Left lobe of liver (tissue), 2 donors: ENCODE data around the gene MLH1. TPM values are rescaled to one million over a fixed set of nuclear protein-coding genes. Genes with fewer than 3 reads are reported as not detected.
A peak's percentile ranks its signal among the peaks of the same experiment; 100 is the strongest.
"Not testable (repeated sequence)": the region's sequence is repeated elsewhere in the genome, so short reads cannot be mapped to it uniquely, and the experiment has no call there.

Experiments
- ATAC-seq: fragments of 200-7000 bp; cut with Tn5 transposase; one replicate; pipeline ENCODE4 v1.9.1; 2020; ENCODE audit warnings: mild to moderate bottlenecking, moderate library complexity
- DNase-seq: peaks from one replicate; pipeline ENCODE4 v3.0.0-alpha.2; 2020; ENCODE audit warnings: low spot score
- total RNA-seq: library from RNA; stranded (reverse); gene quantifications from one replicate; pipeline ENCODE4 v1.2.1, GENCODE V29; 2021
- donor health status: DM: no; HTN: no; CAD: no; lungs with moderate emphysema.
- donor health status: DM: no; HTN: yes; CAD: no.

The MLH1 gene
- 13.9 TPM for total RNA-seq

- peak; percentile 93 for DNase-seq
- peak; percentile 84 for ATAC-seq
Observed at GRCh38 chr3:36993326-36994283, at the start of gene MLH1. MLH1 (plus strand) TSS chr3:36993518; CDS start chr3:36993548, 30 bp downstream.

- ATAC-seq (no peak), DNase-seq (no peak)
Observed at GRCh38 chr3:36943601-36944000, 49.7 kb upstream of the MLH1 start.

DNA sequence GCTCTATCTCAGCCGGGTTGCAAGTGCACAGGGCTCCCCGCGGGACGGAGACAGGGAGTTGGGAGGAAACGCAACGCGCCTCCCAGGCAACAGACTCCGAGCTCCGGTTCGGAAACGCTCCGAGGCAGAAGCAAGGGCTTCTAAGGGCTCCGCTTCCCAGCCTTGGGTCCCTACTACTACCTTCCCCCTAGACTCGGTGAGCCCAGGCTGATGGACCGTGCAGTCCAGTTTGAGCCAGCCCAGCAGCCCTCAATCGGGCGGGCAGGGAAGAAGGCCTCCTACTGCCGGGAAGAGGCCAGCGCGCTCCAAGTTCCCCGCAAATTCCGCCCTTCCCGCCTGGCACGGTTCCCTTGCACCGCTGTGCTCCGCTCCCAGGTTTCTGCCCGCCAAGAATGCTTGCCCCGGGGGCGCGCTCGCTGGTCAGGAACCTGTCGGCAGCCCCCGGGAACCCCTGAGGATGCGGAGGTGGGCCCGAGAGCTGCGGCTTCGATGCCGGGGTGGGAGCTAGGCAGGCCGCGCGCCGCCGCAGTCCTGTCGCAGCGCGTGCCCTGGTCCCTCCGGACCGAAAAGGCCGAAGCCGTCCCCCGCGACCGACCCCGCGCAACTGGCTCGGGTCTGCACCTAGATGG is 49.2 kb upstream of the MLH1 start:
- peak; percentile 75 for DNase-seq
- peak; percentile 85 for ATAC-seq

GRCh38 chr3:36944641-36945270 is 48.6 kb upstream of the MLH1 start, which contains the start of gene TRANK1:
TRANK1 (minus strand) TSS chr3:36945054; CDS start chr3:36944809, 245 bp downstream.
- peak; percentile 71 for DNase-seq
- ATAC-seq, result peak; percentile 73

DNA sequence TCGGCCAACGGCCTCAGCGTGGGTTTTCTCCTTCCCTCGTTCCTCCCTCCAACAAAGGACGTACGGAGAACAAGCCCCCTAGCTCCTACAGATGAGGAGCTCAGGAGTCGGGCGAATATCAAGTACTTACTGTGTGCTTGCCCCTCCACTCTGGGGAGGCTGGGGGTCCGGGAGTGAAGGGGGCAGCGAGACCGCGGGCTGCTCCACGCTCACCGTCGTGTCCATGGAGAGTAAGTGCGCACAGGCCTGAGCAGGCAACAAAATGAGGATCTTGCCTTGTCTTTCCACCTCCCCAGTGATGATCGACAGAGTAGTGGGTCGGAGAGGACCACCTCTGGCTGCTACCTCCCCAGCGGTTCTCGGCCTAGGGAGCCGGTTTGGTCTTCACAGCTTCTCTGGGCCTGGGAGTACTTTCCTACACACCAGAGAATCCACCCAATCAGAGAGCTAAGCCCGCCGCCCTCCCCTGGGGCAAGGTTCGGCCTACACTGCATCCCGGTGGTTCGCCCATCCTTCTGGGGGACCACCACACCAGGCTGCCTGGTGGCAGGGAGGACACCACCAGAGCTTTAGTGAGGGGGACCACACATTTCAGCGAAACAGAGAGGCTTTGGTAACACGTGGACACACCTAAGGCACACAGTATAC is 47.9 kb upstream of the MLH1 start:
- DNase-seq, result no peak
- ATAC-seq, result no peak

- not testable (repeated sequence) for ATAC-seq, DNase-seq
Observed at GRCh38 chr3:36947814-36948213, 45.5 kb upstream of the MLH1 start.

DNA sequence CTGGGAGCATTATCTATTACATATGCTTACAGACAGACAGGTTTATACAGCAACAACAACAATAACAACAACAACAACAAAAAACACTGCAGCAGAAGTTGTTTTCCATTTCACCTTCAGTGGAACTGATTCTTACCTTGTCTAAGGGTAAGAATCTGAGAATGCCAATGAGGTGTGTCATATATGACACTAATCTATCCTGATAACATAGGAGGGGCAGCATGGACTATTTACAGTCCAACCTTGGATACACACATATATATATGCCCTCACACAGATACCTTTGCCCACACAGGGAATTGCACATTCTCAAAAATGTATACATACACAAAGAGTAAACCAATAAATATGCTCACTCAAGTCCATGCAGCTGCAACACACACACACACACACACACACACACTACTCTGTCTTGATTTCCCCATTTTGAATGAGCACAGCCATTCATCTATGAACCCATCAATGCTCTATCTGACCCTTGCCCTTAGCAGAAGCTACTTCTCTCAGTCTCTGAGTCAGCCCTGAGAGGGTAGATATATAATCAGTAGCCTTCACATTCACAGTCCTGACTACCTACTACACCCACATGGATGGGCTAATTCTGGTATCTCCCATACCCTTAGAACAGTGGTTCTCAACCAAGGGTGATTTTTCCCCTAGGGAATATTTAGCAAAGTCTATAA is 38.7 kb upstream of the MLH1 start:
- ATAC-seq (no peak), DNase-seq (no peak)

- DNase-seq (no peak), ATAC-seq (no peak)
Observed at GRCh38 chr3:36956155-36956554, 37.2 kb upstream of the MLH1 start.

- ATAC-seq (no peak), DNase-seq (no peak)
Observed at GRCh38 chr3:36957063-36957462, 36.3 kb upstream of the MLH1 start.

DNA sequence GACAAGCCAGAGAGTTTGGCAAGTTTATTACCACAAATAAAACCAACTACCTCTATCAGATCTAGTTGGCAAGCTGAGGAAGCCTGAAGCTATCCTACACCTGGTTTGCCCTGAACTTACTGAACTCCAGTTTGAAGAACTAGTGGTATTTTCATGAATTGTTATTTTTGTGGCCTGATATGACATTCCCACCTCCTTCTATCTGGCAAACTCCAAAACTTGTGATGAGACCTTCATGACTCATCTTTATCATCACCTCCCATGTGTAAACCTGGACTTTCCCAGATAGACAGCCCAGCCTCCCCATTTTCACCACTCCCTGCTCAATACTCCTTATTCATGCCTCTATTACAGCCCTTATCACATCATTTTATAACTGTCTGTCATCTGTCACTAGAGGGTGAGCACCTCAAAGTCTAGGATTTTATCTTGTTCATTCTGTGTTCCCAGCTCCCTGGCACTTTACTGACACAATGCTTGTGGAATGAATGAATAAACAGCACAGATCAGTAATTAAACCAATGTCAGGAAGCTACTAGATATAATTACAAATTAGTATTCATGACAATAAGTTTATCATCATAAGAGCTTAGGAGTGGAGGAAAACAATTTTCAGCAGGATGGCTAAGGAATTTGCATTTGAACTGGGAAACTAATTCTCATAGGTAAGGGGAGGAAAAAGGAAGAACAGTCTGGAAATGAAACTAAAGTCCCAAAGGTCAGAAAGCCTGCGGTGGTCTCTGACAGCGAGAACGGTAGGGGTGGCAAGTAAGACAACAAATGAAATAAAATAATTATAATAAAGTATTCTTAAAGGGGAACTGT is 35.2 kb upstream of the MLH1 start:
- DNase-seq (no peak), ATAC-seq (peak; percentile 54)

DNA sequence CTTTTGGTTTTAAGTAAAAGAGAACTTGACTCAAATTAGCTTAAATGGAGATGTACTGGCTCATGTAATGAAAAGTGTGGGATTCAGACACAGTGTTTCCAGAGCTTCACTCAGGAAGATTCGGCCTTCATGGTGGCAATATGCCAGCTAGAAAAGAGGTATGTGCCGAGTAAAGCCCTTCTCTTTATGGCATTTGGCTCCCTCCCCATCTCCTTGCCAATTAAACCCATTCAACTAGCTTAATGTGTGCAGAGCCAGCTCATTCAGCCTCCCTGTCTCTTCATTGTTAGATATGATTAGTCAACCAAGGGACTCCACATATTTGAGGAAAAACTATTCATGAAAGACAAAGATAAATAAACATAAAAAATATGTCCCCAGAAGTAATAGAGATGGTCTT is 33.5 kb upstream of the MLH1 start:
- DNase-seq (no peak), ATAC-seq (no peak)

DNA sequence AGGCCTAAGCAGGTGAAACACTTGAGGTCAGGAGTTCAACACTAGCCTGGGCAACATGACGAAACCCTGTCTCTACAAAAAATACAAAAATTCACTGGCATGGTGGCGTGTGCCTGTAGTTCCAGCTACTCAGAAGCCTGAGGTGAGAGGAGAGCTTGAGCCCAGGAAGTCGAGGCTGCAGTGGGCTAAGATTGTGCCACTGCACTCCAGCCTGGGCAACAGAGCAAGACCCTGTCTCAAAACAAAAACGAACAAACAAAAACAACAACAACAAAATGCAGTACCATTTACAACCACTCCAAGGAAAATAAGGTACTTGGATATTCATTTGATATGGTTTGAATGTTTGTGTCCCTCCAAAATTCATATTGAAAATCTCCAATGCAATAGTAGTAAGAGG is 32.8 kb upstream of the MLH1 start:
- no peak for ATAC-seq
- no peak for DNase-seq

GRCh38 chr3:36963008-36963407 is 30.3 kb upstream of the MLH1 start:
- not testable (repeated sequence) for ATAC-seq, DNase-seq

- ATAC-seq, result no peak
- no peak for DNase-seq
Observed at GRCh38 chr3:36964331-36964730, 29.0 kb upstream of the MLH1 start.

GRCh38 chr3:36964817-36965216 is 28.5 kb upstream of the MLH1 start:
- ATAC-seq (no peak), DNase-seq (no peak)

- ATAC-seq (no peak), DNase-seq (no peak)
Observed at GRCh38 chr3:36965440-36965839, 27.9 kb upstream of the MLH1 start.

GRCh38 chr3:36969085-36969484 is 24.2 kb upstream of the MLH1 start:
- DNase-seq, result no peak
- ATAC-seq, result no peak

- ATAC-seq, result peak; percentile 37
Observed at GRCh38 chr3:36969540-36970432, 23.5 kb upstream of the MLH1 start.

DNA sequence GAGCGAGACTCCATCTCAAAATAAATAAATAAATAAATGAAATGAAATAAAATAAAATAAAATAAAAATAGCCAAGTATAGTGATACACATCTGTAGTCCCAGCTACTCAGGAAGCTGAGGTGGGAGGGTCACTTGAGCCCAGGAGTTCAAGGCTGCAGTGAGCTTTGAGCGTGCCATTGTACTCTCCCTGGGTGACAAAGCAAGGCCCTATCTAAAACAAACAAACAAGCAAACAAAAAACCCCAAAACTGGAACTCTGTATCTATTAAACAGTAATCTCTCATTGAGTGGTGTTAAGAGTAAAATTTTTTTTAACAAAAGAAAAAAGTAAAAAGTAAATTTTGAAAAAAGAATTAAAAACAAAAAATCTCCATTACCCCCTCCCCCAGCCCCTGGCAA is 21.2 kb upstream of the MLH1 start:
- DNase-seq (no peak), ATAC-seq (no peak)

More at GRCh38 chr3:36969540-36970432, 23.5 kb upstream of the MLH1 start:
- DNase-seq, result no peak
